ENCODE measurements around the gene INVS.
"Not testable (repeated sequence)": the region's sequence is repeated elsewhere in the genome, so short reads cannot be mapped to it uniquely, and the experiment has no call there.

The INVS gene

GRCh38 chr9:100084734-100085133, 14.3 kb upstream of the INVS start:
- peak; percentile 62 to 68 for ATAC-seq

GRCh38 chr9:100086097-100086635, 12.9 kb upstream of the INVS start:
- ATAC-seq, result no peak

GRCh38 chr9:100087218-100087617, 11.8 kb upstream of the INVS start:
- no peak for ATAC-seq

GRCh38 chr9:100088202-100088601, 10.8 kb upstream of the INVS start:
- ATAC-seq, result peak in 1 of 2 donors; percentile 24

- no peak for ATAC-seq
Measured at GRCh38 chr9:100090880-100091279, 8.2 kb upstream of the INVS start.

GRCh38 chr9:100091650-100092049, 7.4 kb upstream of the INVS start:
- peak; percentile 48 for ATAC-seq

GRCh38 chr9:100092066-100092465, 7.0 kb upstream of the INVS start:
- no peak for ATAC-seq

GRCh38 chr9:100094411-100094810, 4.6 kb upstream of the INVS start:
- ATAC-seq, result not testable (repeated sequence)

- no peak for ATAC-seq
Measured at GRCh38 chr9:100096378-100096916, 2.6 kb upstream of the INVS start.

GRCh38 chr9:100098046-100098886, 777 bp upstream of the INVS start:
- ATAC-seq, result no peak

- no peak for ATAC-seq
Measured at GRCh38 chr9:100099722-100100042, 639 bp downstream of the INVS start.

- ATAC-seq, result no peak
Measured at GRCh38 chr9:100100146-100100667, 1.2 kb downstream of the INVS start.

GRCh38 chr9:100101608-100102007, 2.6 kb downstream of the INVS start:
- ATAC-seq, result no peak

- no peak for ATAC-seq
Measured at GRCh38 chr9:100104314-100104713, 5.3 kb downstream of the INVS start.

- ATAC-seq, result peak; percentile 44 to 67
Measured at GRCh38 chr9:100105861-100106260, 6.8 kb downstream of the INVS start.

- ATAC-seq, result no peak
Measured at GRCh38 chr9:100106616-100107015, 7.6 kb downstream of the INVS start.

- no peak for ATAC-seq
Measured at GRCh38 chr9:100108559-100108958, 9.5 kb downstream of the INVS start.

- ATAC-seq, result no peak
Measured at GRCh38 chr9:100111235-100111634, 12.2 kb downstream of the INVS start.

- ATAC-seq, result no peak
Measured at GRCh38 chr9:100112677-100113336, 13.8 kb downstream of the INVS start.

GRCh38 chr9:100117316-100117715, 18.3 kb downstream of the INVS start:
- ATAC-seq, result no peak

- ATAC-seq, result peak; percentile 32 to 73
Measured at GRCh38 chr9:100120286-100120685, 21.2 kb downstream of the INVS start.

- no peak for ATAC-seq
Measured at GRCh38 chr9:100125236-100125635, 26.2 kb downstream of the INVS start.

GRCh38 chr9:100125910-100126309, 26.9 kb downstream of the INVS start:
- ATAC-seq, result no peak

GRCh38 chr9:100126423-100126822, 27.4 kb downstream of the INVS start:
- ATAC-seq, result no peak

All from activated CD4-positive, CD25-positive, alpha-beta regulatory T cell treated with anti-CD3 and anti-CD28 coated beads, Interleukin-2, amount 50 U/mL, for 24 hours (primary cell).